ENCODE measurements around the gene TNNI2. TPM values are rescaled to one million over a fixed set of nuclear protein-coding genes. Genes with fewer than 3 reads are reported as not detected.

TNNI2 gene
- total and polyA plus RNA-seq, 10 of the 15 experiments (the other 5 are each of a cell fraction or from before 2014, with no cell fraction given): 0.14 to 0.79 (median 0.37) TPM; not detected in 4

- no peak for TF ChIP-seq PAX8 (IDR thresholded peaks at IDR 0.05)
- TF ChIP-seq FOXM1 (IDR thresholded peaks at IDR 0.05; ENCODE audit: low read depth, low read length): no peak
- TF ChIP-seq SRF (IDR thresholded peaks at IDR 0.05; ENCODE audit: low read depth in 2 of 2, low read length in 2 of 2): peak in 1 of 2 experiments; percentile 83; a peak in 2 of 4 replicates
- TF ChIP-seq BCL11A (IDR thresholded peaks at IDR 0.05; ENCODE audit: low read depth, low read length): peak; percentile 98
- TF ChIP-seq POU2F2 (IDR thresholded peaks at IDR 0.05; ENCODE audit: borderline replicate concordance, low read depth, low read length): peak; percentile 94
- 0 out of 2 replicates have a peak, but pooled peaks have one; percentile 53 for TF ChIP-seq STAT3 (IDR thresholded peaks at IDR 0.05; ENCODE audit: low read depth, low read length)
- no peak for TF ChIP-seq ATF2 (IDR thresholded peaks at IDR 0.05; ENCODE audit: low read length)
- peak; percentile 90; the same call in 1 of the 2 replicates for TF ChIP-seq RCOR1 (conservative IDR thresholded peaks at IDR 0.05; ENCODE audit: low read depth, low read length)
- no peak; the same call in 1 of the 2 replicates for TF ChIP-seq SMAD5 (IDR thresholded peaks at IDR 0.05; ENCODE audit: low read depth)
- TF ChIP-seq CHD2 (IDR thresholded peaks at IDR 0.05; ENCODE audit: borderline replicate concordance, low read depth, low read length): peak; percentile 92
- peak in 1 of 2 experiments; percentile 97; a peak in 2 of 3 replicates for TF ChIP-seq EGR1 (IDR thresholded peaks at IDR 0.05; ENCODE audit: borderline replicate concordance in 1 of 2, low read depth in 2 of 2, low read length in 2 of 2)
- TF ChIP-seq SUPT20H (IDR thresholded peaks at IDR 0.05; ENCODE audit: borderline replicate concordance, control insufficient read depth, low read depth, low read length): no peak
- TF ChIP-seq MYB (IDR thresholded peaks at IDR 0.05; ENCODE audit: borderline replicate concordance, low read depth, low read length): peak; percentile 74
- peak; percentile 25; the same call in 1 of the 2 replicates for TF ChIP-seq SMC3 (IDR thresholded peaks at IDR 0.05; ENCODE audit: borderline replicate concordance, low read length)
- no peak for TF ChIP-seq ZBTB33 (IDR thresholded peaks at IDR 0.05)
- TF ChIP-seq NR2F1 (conservative IDR thresholded peaks at IDR 0.05): peak; percentile 84
- TF ChIP-seq E4F1 (IDR thresholded peaks at IDR 0.05; ENCODE audit: borderline replicate concordance, partially characterized antibody): no peak
- TF ChIP-seq IRF5 (IDR thresholded peaks at IDR 0.05; ENCODE audit: borderline replicate concordance): no peak
- no peak for TF ChIP-seq PML (IDR thresholded peaks at IDR 0.05; ENCODE audit: low read length)
- no peak for TF ChIP-seq IRF3 (IDR thresholded peaks at IDR 0.05)
- no peak for TF ChIP-seq SMARCA5 (IDR thresholded peaks at IDR 0.05)
- peak; percentile 71; the same call in 1 of the 2 replicates for TF ChIP-seq ELK1 (IDR thresholded peaks at IDR 0.05; ENCODE audit: low read depth, low read length)
Observed at GRCh38 chr11:1852877-1853276, 14.1 kb downstream of the TNNI2 start, which contains the start of gene LSP1 (continued).
